GM11168 (cell line): ENCODE measurements around the gene FNDC5.

ENCODE experiments used
- in situ Hi-C: fragments of 300-500 bp; cut with MboI; formaldehyde crosslinking; loops from one replicate; pipeline ENCODE4 v1.12.0; 2022; ENCODE audit warnings: low sequenced_read_pairs; ENCODE audit not compliant: unreplicated experiment

FNDC5 gene

GRCh38 chr1:32868806-32869455, 1.8 kb downstream of the FNDC5 start:
- in situ Hi-C loops, result no loop called here

- in situ Hi-C loops, result no loop called here
Measured at GRCh38 chr1:32868085-32868484, 2.6 kb downstream of the FNDC5 start.

GRCh38 chr1:32867671-32868070, 3.0 kb downstream of the FNDC5 start:
- in situ Hi-C loops, result no loop called here

GRCh38 chr1:32867151-32867550, 3.6 kb downstream of the FNDC5 start:
- in situ Hi-C loops, result no loop called here

GRCh38 chr1:32865639-32866405, 4.9 kb downstream of the FNDC5 start:
- in situ Hi-C loops, result no loop called here

GRCh38 chr1:32864375-32865019, 6.2 kb downstream of the FNDC5 start:
- in situ Hi-C loops, result no loop called here

GRCh38 chr1:32863881-32864245, 6.8 kb downstream of the FNDC5 start:
- in situ Hi-C loops, result no loop called here

GRCh38 chr1:32863218-32863880, 7.4 kb downstream of the FNDC5 start:
- in situ Hi-C loops, result no loop called here

- in situ Hi-C loops, result no loop called here
Measured at GRCh38 chr1:32861904-32862695, 8.6 kb downstream of the FNDC5 start.

- in situ Hi-C loops, result no loop called here
Measured at GRCh38 chr1:32860566-32860965, 10.1 kb downstream of the FNDC5 start.

GRCh38 chr1:32859915-32860314, 10.8 kb downstream of the FNDC5 start:
- in situ Hi-C loops, result no loop called here

- in situ Hi-C loops, result no loop called here
Measured at GRCh38 chr1:32858791-32859190, 11.9 kb downstream of the FNDC5 start.

- in situ Hi-C loops, result no loop called here
Measured at GRCh38 chr1:32858136-32858535, 12.6 kb downstream of the FNDC5 start.

- in situ Hi-C loops, result no loop called here
Measured at GRCh38 chr1:32855861-32856617, 14.7 kb downstream of the FNDC5 start.

- in situ Hi-C loops, result no loop called here
Measured at GRCh38 chr1:32848354-32849063, 22.2 kb downstream of the FNDC5 start.

GRCh38 chr1:32831878-32832277, 38.8 kb downstream of the FNDC5 start:
- in situ Hi-C loops, result no loop called here

GRCh38 chr1:32830092-32830852, 40.4 kb downstream of the FNDC5 start:
- in situ Hi-C loops, result no loop called here

GRCh38 chr1:32828341-32828740, 42.4 kb downstream of the FNDC5 start:
- in situ Hi-C loops, result no loop called here
